ENCODE data around the gene ARSG. TPM values are rescaled to one million over a fixed set of nuclear protein-coding genes. Genes with fewer than 3 reads are reported as not detected.

Gene ARSG
- total and polyA plus RNA-seq, 10 of the 15 experiments (the other 5 are each of a cell fraction or from before 2014, with no cell fraction given) = 2.9 to 13.5 (median 7.6) TPM

- TF ChIP-seq ZBTB4 (CRISPR knock-in tag; IDR thresholded peaks at IDR 0.05) (no peak), E2F4 (IDR thresholded peaks at IDR 0.05; ENCODE audit: low read depth, low read length) (no peak)
Measured at GRCh38 chr17:68378268-68379176, 87.2 kb downstream of the ARSG start (continued).

- ATAC-seq (no peak), DNase-seq (ENCODE audit: low read depth, low spot score) (no peak), FAIRE-seq (no peak)
- BruUV-seq (replicated peaks) = no TSS peak
- no peaks in the 10 kb centered on the region for H3K4me1 ChIP-seq (ENCODE audit: control insufficient read depth, insufficient read depth, low read length)
- ChIA-PET SMC1A (ENCODE audit: uncharacterized antibody, unreplicated experiment) (no interaction called here), CTCF (no interaction called here), POLR2A (no interaction called here), RAD21 (ENCODE audit: unreplicated experiment) (interaction anchor here (0.7 kb wide), 1 partner anchor 24 kb away, joined by 3 read pairs; no protein-coding TSS in a partner anchor)
- TF ChIP-seq JUNB (IDR thresholded peaks at IDR 0.05) = no peak
- no peak for TF ChIP-seq SUZ12 (IDR thresholded peaks at IDR 0.05; ENCODE audit: unreplicated experiment)
- no peak for TF ChIP-seq PKNOX1 (IDR thresholded peaks at IDR 0.05)
- no peak for TF ChIP-seq SMAD5 (IDR thresholded peaks at IDR 0.05; ENCODE audit: low read depth)
- no peak for TF ChIP-seq NKRF (conservative IDR thresholded peaks at IDR 0.05)
- no peak for TF ChIP-seq ATF3 (IDR thresholded peaks at IDR 0.05; ENCODE audit: borderline replicate concordance, extremely low read depth, low read depth, low read length)
- no peak for TF ChIP-seq USF1 (IDR thresholded peaks at IDR 0.05; ENCODE audit: borderline replicate concordance, extremely low read length, insufficient read depth, low read depth, low read length)
- TF ChIP-seq CHD2 (IDR thresholded peaks at IDR 0.05; ENCODE audit: borderline replicate concordance, low read depth, low read length) = no peak
- TF ChIP-seq STAT3 (IDR thresholded peaks at IDR 0.05; ENCODE audit: low read depth, low read length) = no peak
- TF ChIP-seq NR2C2 (IDR thresholded peaks at IDR 0.05; ENCODE audit: borderline replicate concordance, control insufficient read depth, insufficient read length, low read depth) = no peak
- intact Hi-C loops (cut with micrococcal nuclease; ENCODE audit: unreplicated experiment) (no loop called here), in situ Hi-C loops (cut with MboI) (no loop called here)
- no peak overlapping the region for H3K4me2 ChIP-seq (ENCODE audit: control insufficient read depth, insufficient read depth)
- H2AFZ ChIP-seq (ENCODE audit: control insufficient read depth, low read depth, low read length) = no peak overlapping the region
- no peaks in the 10 kb centered on the region for H3K36me3 ChIP-seq (ENCODE audit: control insufficient read depth in 2 of 2, insufficient read depth in 2 of 2, low read length in 1 of 2)
- no peaks in the 10 kb centered on the region for H3K9me3 ChIP-seq (replicated peaks; ENCODE audit: control insufficient read depth, insufficient read depth, low read length)
- WGBS (ENCODE audit: insufficient coverage, insufficient replicate concordance, low lambda C conversion rate, missing lambda C conversion rate) = 53% methylated on average over 2 of the region's 3 CpGs
- no peak overlapping the region for H3K4me3 ChIP-seq
- no peak overlapping the region for H3K9ac ChIP-seq (ENCODE audit: control insufficient read depth, insufficient read depth, low read length)
- no peak overlapping the region for H3K27ac ChIP-seq (ENCODE audit: control insufficient read depth, insufficient read depth)
- H3K79me2 ChIP-seq (ENCODE audit: control insufficient read depth, insufficient read depth, low read length) = no peaks in the 10 kb centered on the region
- no peaks in the 10 kb centered on the region; a peak in 1 of 4 replicates for H3K27me3 ChIP-seq (replicated peaks in 1 of 2; ENCODE audit: control insufficient read depth in 2 of 2, insufficient read depth in 2 of 2, low read length in 1 of 2)
- no peaks in the 10 kb centered on the region for H4K20me1 ChIP-seq (ENCODE audit: control insufficient read depth, insufficient read depth)
Measured at GRCh38 chr17:68379177-68379510, 87.8 kb downstream of the ARSG start.
